ENCODE measurements around the gene CCDC3.
"Not testable (repeated sequence)": the region's sequence is repeated elsewhere in the genome, so short reads cannot be mapped to it uniquely, and the experiment has no call there.

The CCDC3 gene

GRCh38 chr10:12999849-13000248 lies 1.7 kb downstream of the CCDC3 start:
- DNase-seq: no peak

- no peak for DNase-seq
Observed at GRCh38 chr10:12995425-12995861, 6.1 kb downstream of the CCDC3 start.

GRCh38 chr10:12993595-12993994 lies 7.9 kb downstream of the CCDC3 start:
- DNase-seq: no peak

GRCh38 chr10:12985347-12985746 lies 16.2 kb downstream of the CCDC3 start:
- no peak for DNase-seq

GRCh38 chr10:12984165-12984747 lies 17.3 kb downstream of the CCDC3 start:
- DNase-seq: no peak

GRCh38 chr10:12983568-12983967 lies 17.9 kb downstream of the CCDC3 start:
- DNase-seq: not testable (repeated sequence)

GRCh38 chr10:12981570-12981969 lies 19.9 kb downstream of the CCDC3 start:
- no peak for DNase-seq

GRCh38 chr10:12980713-12981306 lies 20.7 kb downstream of the CCDC3 start:
- no peak for DNase-seq

- no peak for DNase-seq
Observed at GRCh38 chr10:12980102-12980661, 21.3 kb downstream of the CCDC3 start.

- no peak for DNase-seq
Observed at GRCh38 chr10:12978891-12979290, 22.6 kb downstream of the CCDC3 start.

GRCh38 chr10:12975906-12976305 lies 25.6 kb downstream of the CCDC3 start:
- DNase-seq: no peak

- DNase-seq: peak; percentile 18
Observed at GRCh38 chr10:12975266-12975665, 26.2 kb downstream of the CCDC3 start.

- DNase-seq: no peak
Observed at GRCh38 chr10:12974491-12975199, 26.9 kb downstream of the CCDC3 start.

GRCh38 chr10:12974078-12974477 lies 27.4 kb downstream of the CCDC3 start:
- DNase-seq: no peak

GRCh38 chr10:12973149-12973718 lies 28.3 kb downstream of the CCDC3 start:
- no peak for DNase-seq

GRCh38 chr10:12972146-12972545 lies 29.4 kb downstream of the CCDC3 start:
- no peak for DNase-seq

GRCh38 chr10:12971001-12971788 lies 30.3 kb downstream of the CCDC3 start:
- DNase-seq: no peak

- no peak for DNase-seq
Observed at GRCh38 chr10:12969951-12970350, 31.6 kb downstream of the CCDC3 start.

- no peak for DNase-seq
Observed at GRCh38 chr10:12966067-12966466, 35.4 kb downstream of the CCDC3 start.

GRCh38 chr10:12965571-12965970 lies 35.9 kb downstream of the CCDC3 start:
- DNase-seq: no peak

- DNase-seq: no peak
Observed at GRCh38 chr10:12962556-12962955, 39.0 kb downstream of the CCDC3 start.

GRCh38 chr10:12961416-12962205 lies 39.9 kb downstream of the CCDC3 start:
- no peak for DNase-seq
